MM.1S (cell line): ENCODE measurements around the gene KRTAP2-2.
"Not testable (repeated sequence)": the region's sequence is repeated elsewhere in the genome, so short reads cannot be mapped to it uniquely, and the experiment has no call there.

Experiments used
- DNase-seq: peaks from one replicate; pipeline ENCODE4 v3.0.0-alpha.2; 2015
- H2AFZ ChIP-seq: fragments of 300-600 bp; sonication (generic); 2 replicates; pipeline ENCODE4 v1.6.0; 2016; ENCODE audit warnings: antibody characterized with exemption, low read length
- H3F3A ChIP-seq: fragments of 300-600 bp; sonication (generic); 2 replicates; pipeline ENCODE4 v1.6.1; 2016; ENCODE audit warnings: mild to moderate bottlenecking, antibody characterized with exemption, low read length, moderate library complexity, mixed read lengths; ENCODE audit not compliant: insufficient read depth
- H3K27ac ChIP-seq: fragments of 300-600 bp; sonication (generic); 2 replicates; pipeline ENCODE4 v1.5.1; 2016; ENCODE audit warnings: mild to moderate bottlenecking, low read length
- H3K27me3 ChIP-seq: fragments of 300-600 bp; sonication (generic); replicated peaks from 2 replicates; pipeline ENCODE4 v1.6.0; 2016; ENCODE audit warnings: low read length; ENCODE audit not compliant: insufficient read depth
- H3K36me3 ChIP-seq: fragments of 300-600 bp; sonication (generic); replicated peaks from 2 replicates; pipeline ENCODE4 v1.6.1; 2016; ENCODE audit warnings: mild to moderate bottlenecking, low read length, mixed read lengths; ENCODE audit not compliant: insufficient read depth
- H3K4me1 ChIP-seq: fragments of 300-600 bp; sonication (generic); 2 replicates; pipeline ENCODE4 v1.6.1; 2016; ENCODE audit warnings: low read length, mixed read lengths
- H3K4me2 ChIP-seq: fragments of 300-600 bp; sonication (generic); 2 replicates; pipeline ENCODE4 v1.6.0; 2016; ENCODE audit warnings: low read depth, low read length
- H3K4me3 ChIP-seq: fragments of 300-600 bp; sonication (generic); 2 replicates; pipeline ENCODE4 v1.5.1; 2016; ENCODE audit warnings: low read length, mixed read lengths
- H3K79me2 ChIP-seq: fragments of 300-600 bp; sonication (generic); 2 replicates; pipeline ENCODE4 v1.6.1; 2016; ENCODE audit warnings: mixed run types, low read length, mixed read lengths
- H3K9ac ChIP-seq: fragments of 300-600 bp; sonication (generic); 2 replicates; pipeline ENCODE4 v1.6.1; 2016; ENCODE audit warnings: low read length, mixed read lengths
- H3K9me2 ChIP-seq: fragments of 300-600 bp; sonication (generic); replicated peaks from 2 replicates; pipeline ENCODE4 v1.6.1; 2016; ENCODE audit warnings: mild to moderate bottlenecking, low read length, mixed read lengths; ENCODE audit not compliant: insufficient read depth
- H3K9me3 ChIP-seq: fragments of 300-600 bp; sonication (generic); replicated peaks from 2 replicates; pipeline ENCODE4 v1.6.1; 2016; ENCODE audit warnings: mild to moderate bottlenecking, low read length, mixed read lengths; ENCODE audit not compliant: insufficient read depth
- H4K20me1 ChIP-seq: fragments of 300-600 bp; sonication (generic); 2 replicates; pipeline ENCODE4 v1.6.1; 2016; ENCODE audit warnings: mild to moderate bottlenecking, low read length, moderate library complexity, mixed read lengths; ENCODE audit not compliant: insufficient read depth
- CTCF ChIP-seq: fragments of 300-600 bp; sonication (generic); IDR thresholded peaks from 2 replicates; pipeline ENCODE4 v1.5.1; 2016; ENCODE audit warnings: antibody characterized with exemption, low read length, mixed read lengths
- EZH2 ChIP-seq: fragments of 300-600 bp; sonication (generic); optimal IDR thresholded peaks from 2 replicates; pipeline ENCODE3; 2017; ENCODE audit warnings: low read depth, mild to moderate bottlenecking, antibody characterized with exemption, low read length, mixed read lengths
- EZH2phosphoT487 ChIP-seq: fragments of 300-600 bp; sonication (generic); IDR thresholded peaks from 2 replicates; pipeline ENCODE4 v1.6.1; 2018; ENCODE audit warnings: antibody characterized with exemption, low read length

Gene KRTAP2-2

GRCh38 chr17:41098481-41098880 is 43.5 kb upstream of the KRTAP2-2 start:
- H3K4me2 ChIP-seq: no peak overlapping the region
- H3F3A ChIP-seq: no peaks in the 10 kb centered on the region
- TF ChIP-seq CTCF (no peak), EZH2 (no peak), EZH2phosphoT487 (no peak)
- H3K27ac ChIP-seq: no peak overlapping the region
- H3K9me3 ChIP-seq: no peaks in the 10 kb centered on the region
- no peak overlapping the region for H3K4me3 ChIP-seq
- H3K9me2 ChIP-seq: no peaks in the 10 kb centered on the region
- no peaks in the 10 kb centered on the region for H3K4me1 ChIP-seq
- H2AFZ ChIP-seq: no peak overlapping the region
- DNase-seq: no peak
- H3K9ac ChIP-seq: no peak overlapping the region
- H3K27me3 ChIP-seq: no peaks in the 10 kb centered on the region
- H3K36me3 ChIP-seq: no peaks in the 10 kb centered on the region
- no peaks in the 10 kb centered on the region for H4K20me1 ChIP-seq
- no peaks in the 10 kb centered on the region for H3K79me2 ChIP-seq

- H3K9ac ChIP-seq: no peak within 1 kb of the TSS
- H3F3A ChIP-seq: no peaks in the 10 kb centered on the region
- H3K4me1 ChIP-seq: no peaks in the 10 kb centered on the region
- H3K36me3 ChIP-seq: no peaks in the 10 kb centered on the region
- no peaks in the 10 kb centered on the region for H3K9me3 ChIP-seq
- TF ChIP-seq CTCF: no peak
- no peak for TF ChIP-seq EZH2
- no peak for TF ChIP-seq EZH2phosphoT487
- no peaks in the 10 kb centered on the region for H3K9me2 ChIP-seq
- H3K27me3 ChIP-seq: no peaks in the 10 kb centered on the region
- H3K27ac ChIP-seq: no peak within 1 kb of the TSS
- no peak within 1 kb of the TSS for H2AFZ ChIP-seq
- no peaks in the 10 kb centered on the region for H3K79me2 ChIP-seq
- H3K4me3 ChIP-seq: no peak within 1 kb of the TSS
- H3K4me2 ChIP-seq: no peak within 1 kb of the TSS
- DNase-seq: no peak
- no peaks in the 10 kb centered on the region for H4K20me1 ChIP-seq
These were observed 43.0 kb upstream of the KRTAP2-2 start, which contains the start of gene KRTAP4-8 for GRCh38 chr17:41098042-41098441. Gene KRTAP4-8 (minus strand): TSS chr17:41098142. CDS start chr17:41098084, 58 bp downstream.

- no peaks in the 10 kb centered on the region for H3F3A ChIP-seq
- H3K79me2 ChIP-seq: no peaks in the 10 kb centered on the region
- TF ChIP-seq EZH2phosphoT487 (no peak), CTCF (no peak), EZH2 (no peak)
- no peak for DNase-seq
- H3K4me1 ChIP-seq: no peaks in the 10 kb centered on the region
- H2AFZ ChIP-seq: no peak overlapping the region
- no peak overlapping the region for H3K4me3 ChIP-seq
- no peak overlapping the region for H3K27ac ChIP-seq
- no peaks in the 10 kb centered on the region for H3K9me2 ChIP-seq
- H3K36me3 ChIP-seq: no peaks in the 10 kb centered on the region
- no peaks in the 10 kb centered on the region for H3K27me3 ChIP-seq
- no peak overlapping the region for H3K4me2 ChIP-seq
- H3K9ac ChIP-seq: no peak overlapping the region
- H4K20me1 ChIP-seq: no peaks in the 10 kb centered on the region
- H3K9me3 ChIP-seq: no peaks in the 10 kb centered on the region
These were observed 41.0 kb upstream of the KRTAP2-2 start for GRCh38 chr17:41096055-41096454.

GRCh38 chr17:41088760-41089352 is 33.8 kb upstream of the KRTAP2-2 start:
- not testable (repeated sequence) for H4K20me1 ChIP-seq, H3K4me1 ChIP-seq, H3K27ac ChIP-seq, H3K36me3 ChIP-seq, H3F3A ChIP-seq, DNase-seq, H3K27me3 ChIP-seq, H2AFZ ChIP-seq, H3K4me2 ChIP-seq, H3K9me3 ChIP-seq, H3K79me2 ChIP-seq, H3K9ac ChIP-seq, H3K9me2 ChIP-seq, H3K4me3 ChIP-seq

- H3F3A ChIP-seq, H3K9me3 ChIP-seq: not testable (repeated sequence)
These were observed 29.2 kb upstream of the KRTAP2-2 start, which contains the start of gene KRTAP4-7 for GRCh38 chr17:41084100-41084856. Gene KRTAP4-7 (plus strand): TSS chr17:41084150. CDS start chr17:41084207, 57 bp downstream.

More at GRCh38 chr17:41084100-41084856, 29.2 kb upstream of the KRTAP2-2 start, which contains the start of gene KRTAP4-7:
- DNase-seq, H3K4me1 ChIP-seq, H4K20me1 ChIP-seq, H3K4me3 ChIP-seq, H3K9ac ChIP-seq, H3K4me2 ChIP-seq, H3K9me2 ChIP-seq, H3K27me3 ChIP-seq, H2AFZ ChIP-seq, H3K36me3 ChIP-seq, H3K27ac ChIP-seq, H3K79me2 ChIP-seq: not testable (repeated sequence)
